ENCODE data around the gene DCC.

Gene DCC

GRCh38 chr18:52764316-52764715 lies 424.3 kb downstream of the DCC start:
- Mint-ChIP-seq H3K27ac (no peak overlapping the region), H3K4me1 (peaks cover 5% of the 10 kb centered on the region), H3K4me3 (no peak overlapping the region), H3K36me3 (ENCODE audit: low read depth) (no peaks in the 10 kb centered on the region), H3K9me3 (no peaks in the 10 kb centered on the region), H3K27me3 (ENCODE audit: low read depth) (no peaks in the 10 kb centered on the region)
- TF ChIP-seq, protein P1, sequence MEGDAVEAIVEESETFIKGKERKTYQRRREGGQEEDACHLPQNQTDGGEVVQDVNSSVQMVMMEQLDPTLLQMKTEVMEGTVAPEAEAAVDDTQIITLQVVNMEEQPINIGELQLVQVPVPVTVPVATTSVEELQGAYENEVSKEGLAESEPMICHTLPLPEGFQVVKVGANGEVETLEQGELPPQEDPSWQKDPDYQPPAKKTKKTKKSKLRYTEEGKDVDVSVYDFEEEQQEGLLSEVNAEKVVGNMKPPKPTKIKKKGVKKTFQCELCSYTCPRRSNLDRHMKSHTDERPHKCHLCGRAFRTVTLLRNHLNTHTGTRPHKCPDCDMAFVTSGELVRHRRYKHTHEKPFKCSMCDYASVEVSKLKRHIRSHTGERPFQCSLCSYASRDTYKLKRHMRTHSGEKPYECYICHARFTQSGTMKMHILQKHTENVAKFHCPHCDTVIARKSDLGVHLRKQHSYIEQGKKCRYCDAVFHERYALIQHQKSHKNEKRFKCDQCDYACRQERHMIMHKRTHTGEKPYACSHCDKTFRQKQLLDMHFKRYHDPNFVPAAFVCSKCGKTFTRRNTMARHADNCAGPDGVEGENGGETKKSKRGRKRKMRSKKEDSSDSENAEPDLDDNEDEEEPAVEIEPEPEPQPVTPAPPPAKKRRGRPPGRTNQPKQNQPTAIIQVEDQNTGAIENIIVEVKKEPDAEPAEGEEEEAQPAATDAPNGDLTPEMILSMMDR (IDR thresholded peaks at IDR 0.05; ENCODE audit: unreplicated experiment in 3 of 3): no peak

GRCh38 chr18:52766002-52766545 lies 426.1 kb downstream of the DCC start:
- Mint-ChIP-seq H3K4me1 (peaks cover 5% of the 10 kb centered on the region), H3K4me3 (no peak overlapping the region), H3K36me3 (ENCODE audit: low read depth) (no peaks in the 10 kb centered on the region), H3K27me3 (ENCODE audit: low read depth) (no peaks in the 10 kb centered on the region), H3K9me3 (no peaks in the 10 kb centered on the region), H3K27ac (no peak overlapping the region)
- TF ChIP-seq, protein P1 (IDR thresholded peaks at IDR 0.05; ENCODE audit: unreplicated experiment in 3 of 3): no peak

GRCh38 chr18:52781113-52781512 lies 441.1 kb downstream of the DCC start:
- Mint-ChIP-seq H3K4me3 (no peak overlapping the region), H3K27ac (no peak overlapping the region), H3K36me3 (ENCODE audit: low read depth) (no peaks in the 10 kb centered on the region)

DNA sequence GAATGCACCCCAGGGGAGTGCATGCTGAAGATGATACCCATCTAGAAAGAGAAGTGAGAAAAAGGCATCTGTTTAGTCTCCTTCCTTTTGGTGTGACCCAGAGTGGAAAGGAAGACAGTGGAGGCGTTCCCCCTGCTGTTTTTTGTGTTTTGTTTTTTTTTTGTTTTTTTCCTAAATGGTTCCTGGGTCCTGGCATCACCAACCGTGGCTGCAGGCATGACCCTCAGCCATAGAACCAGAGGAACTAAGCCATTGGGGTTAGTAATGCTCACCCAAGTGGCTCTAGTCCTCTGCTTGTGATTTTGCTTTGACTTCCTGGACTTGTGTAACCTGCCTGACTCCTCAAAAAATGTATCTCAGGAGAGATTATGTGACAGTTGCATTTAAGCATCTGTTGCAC lies 451.3 kb downstream of the DCC start:
- Mint-ChIP-seq H3K27me3 (ENCODE audit: low read depth) (no peaks in the 10 kb centered on the region), H3K36me3 (ENCODE audit: low read depth) (peaks cover 8% of the 10 kb centered on the region), H3K9me3 (peaks cover 63% of the 10 kb centered on the region), H3K4me3 (no peak overlapping the region), H3K4me1 (no peaks in the 10 kb centered on the region), H3K27ac (no peak overlapping the region)
- TF ChIP-seq, protein P1 (IDR thresholded peaks at IDR 0.05; ENCODE audit: unreplicated experiment in 3 of 3): no peak

More at GRCh38 chr18:52781113-52781512, 441.1 kb downstream of the DCC start:
- TF ChIP-seq, protein P1 (IDR thresholded peaks at IDR 0.05; ENCODE audit: unreplicated experiment in 3 of 3): no peak
- H3K27me3 Mint-ChIP-seq (ENCODE audit: low read depth): no peaks in the 10 kb centered on the region
- no peaks in the 10 kb centered on the region for H3K4me1 Mint-ChIP-seq
- no peaks in the 10 kb centered on the region for H3K9me3 Mint-ChIP-seq

- Mint-ChIP-seq H3K4me1 (no peaks in the 10 kb centered on the region), H3K27ac (no peak overlapping the region), H3K27me3 (ENCODE audit: low read depth) (no peaks in the 10 kb centered on the region), H3K4me3 (no peak overlapping the region), H3K36me3 (ENCODE audit: low read depth) (no peaks in the 10 kb centered on the region), H3K9me3 (no peaks in the 10 kb centered on the region)
- TF ChIP-seq, protein P1 (IDR thresholded peaks at IDR 0.05; ENCODE audit: unreplicated experiment in 3 of 3): no peak
Measured at GRCh38 chr18:52812834-52813233, 472.8 kb downstream of the DCC start.

DNA sequence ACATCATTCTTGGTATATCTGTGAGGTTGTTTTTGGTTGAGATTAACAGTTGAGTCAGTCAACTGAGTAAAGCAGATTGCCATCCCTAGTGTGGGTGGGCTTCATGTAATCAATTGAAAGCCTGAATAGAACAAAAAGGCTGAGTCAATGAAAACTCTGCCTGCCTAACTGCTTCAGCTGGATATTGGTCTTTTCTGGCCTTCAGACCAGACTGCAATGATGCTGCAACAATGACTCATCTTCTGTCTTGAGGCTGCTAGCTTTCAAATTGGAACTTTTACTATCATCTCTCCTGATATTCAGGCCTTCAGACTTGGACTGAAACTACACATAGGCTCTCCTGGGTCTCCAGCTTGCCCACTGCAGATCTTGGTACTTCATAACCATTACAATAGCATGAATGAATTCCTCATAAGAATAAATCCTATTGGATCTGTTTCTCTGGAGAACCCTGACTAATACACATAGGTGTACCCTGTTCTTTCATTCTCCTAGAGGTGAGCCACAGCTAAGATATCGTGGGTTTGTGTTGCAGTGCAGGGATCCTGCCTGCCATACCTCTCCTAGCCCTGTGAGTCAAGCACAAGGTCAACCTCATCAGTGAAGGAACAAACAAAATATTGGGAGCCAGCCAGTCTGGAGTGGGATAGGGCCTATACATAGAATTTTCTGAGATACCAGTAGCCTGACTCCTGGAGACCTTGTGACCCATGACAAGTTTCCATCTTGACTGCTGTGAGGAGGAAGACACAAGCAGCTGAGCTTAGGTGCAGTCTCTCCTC lies 473.8 kb downstream of the DCC start:
- no peaks in the 10 kb centered on the region for H3K36me3 Mint-ChIP-seq (ENCODE audit: low read depth)
- H3K27me3 Mint-ChIP-seq (ENCODE audit: low read depth): no peaks in the 10 kb centered on the region
- TF ChIP-seq, protein P1 (IDR thresholded peaks at IDR 0.05; ENCODE audit: unreplicated experiment in 3 of 3): no peak
- no peak overlapping the region for H3K4me3 Mint-ChIP-seq
- no peaks in the 10 kb centered on the region for H3K4me1 Mint-ChIP-seq
- no peaks in the 10 kb centered on the region for H3K9me3 Mint-ChIP-seq
- no peak overlapping the region for H3K27ac Mint-ChIP-seq

All from nephron (organoid).